ENCODE results near the gene EPAS1.

- TF ChIP-seq, protein P1, sequence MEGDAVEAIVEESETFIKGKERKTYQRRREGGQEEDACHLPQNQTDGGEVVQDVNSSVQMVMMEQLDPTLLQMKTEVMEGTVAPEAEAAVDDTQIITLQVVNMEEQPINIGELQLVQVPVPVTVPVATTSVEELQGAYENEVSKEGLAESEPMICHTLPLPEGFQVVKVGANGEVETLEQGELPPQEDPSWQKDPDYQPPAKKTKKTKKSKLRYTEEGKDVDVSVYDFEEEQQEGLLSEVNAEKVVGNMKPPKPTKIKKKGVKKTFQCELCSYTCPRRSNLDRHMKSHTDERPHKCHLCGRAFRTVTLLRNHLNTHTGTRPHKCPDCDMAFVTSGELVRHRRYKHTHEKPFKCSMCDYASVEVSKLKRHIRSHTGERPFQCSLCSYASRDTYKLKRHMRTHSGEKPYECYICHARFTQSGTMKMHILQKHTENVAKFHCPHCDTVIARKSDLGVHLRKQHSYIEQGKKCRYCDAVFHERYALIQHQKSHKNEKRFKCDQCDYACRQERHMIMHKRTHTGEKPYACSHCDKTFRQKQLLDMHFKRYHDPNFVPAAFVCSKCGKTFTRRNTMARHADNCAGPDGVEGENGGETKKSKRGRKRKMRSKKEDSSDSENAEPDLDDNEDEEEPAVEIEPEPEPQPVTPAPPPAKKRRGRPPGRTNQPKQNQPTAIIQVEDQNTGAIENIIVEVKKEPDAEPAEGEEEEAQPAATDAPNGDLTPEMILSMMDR (IDR thresholded peaks at IDR 0.05), result no peak
- no peak for TF ChIP-seq POLR2A (IDR thresholded peaks at IDR 0.05)
Observed at GRCh38 chr2:46414701-46415100, 117.5 kb downstream of the EPAS1 start.

Data from heart left ventricle (tissue), 13 donors.